ENCODE data around the gene C9orf153.

Gene C9orf153

DNA sequence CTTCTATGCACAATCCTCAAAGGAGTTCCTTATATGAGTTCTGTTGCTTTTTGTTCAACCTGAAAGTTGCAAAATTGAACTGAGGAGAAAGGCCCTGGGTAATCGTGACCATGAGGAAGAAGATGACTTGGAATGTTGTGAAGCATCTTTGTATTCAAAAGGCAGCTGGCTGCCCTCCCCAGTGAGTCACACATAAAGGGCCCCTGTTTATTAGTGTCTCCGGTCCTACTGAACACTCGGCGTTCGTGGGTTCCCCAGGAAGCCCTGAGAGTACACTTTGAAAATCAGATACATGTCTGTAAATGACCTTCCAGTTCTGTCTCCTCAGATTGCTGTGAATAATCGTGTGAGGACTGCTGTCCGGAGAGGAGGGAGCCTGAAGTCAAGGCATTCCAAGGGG is 73.6 kb downstream of the C9orf153 start:
- H3K4me3 ChIP-seq (ENCODE audit: low read depth in 1 of 2, low read length in 2 of 2): no peak overlapping the region
- no peaks in the 10 kb centered on the region for H3K27me3 ChIP-seq (ENCODE audit: low read depth, low read length)
- H3K36me3 ChIP-seq (ENCODE audit: control insufficient read depth in 1 of 2, insufficient read depth in 2 of 2, low read length in 2 of 2): no peaks in the 10 kb centered on the region
- H3K27ac ChIP-seq (ENCODE audit: low read length): no peak overlapping the region
- H3K9me3 ChIP-seq (ENCODE audit: control insufficient read depth in 1 of 2, low read length in 2 of 2): peaks cover 0 to 6% of the 10 kb centered on the region in 2 donors
- no peaks in the 10 kb centered on the region for H3K4me1 ChIP-seq (ENCODE audit: control insufficient read depth in 1 of 2, insufficient read depth in 2 of 2, low read length in 2 of 2)

DNA sequence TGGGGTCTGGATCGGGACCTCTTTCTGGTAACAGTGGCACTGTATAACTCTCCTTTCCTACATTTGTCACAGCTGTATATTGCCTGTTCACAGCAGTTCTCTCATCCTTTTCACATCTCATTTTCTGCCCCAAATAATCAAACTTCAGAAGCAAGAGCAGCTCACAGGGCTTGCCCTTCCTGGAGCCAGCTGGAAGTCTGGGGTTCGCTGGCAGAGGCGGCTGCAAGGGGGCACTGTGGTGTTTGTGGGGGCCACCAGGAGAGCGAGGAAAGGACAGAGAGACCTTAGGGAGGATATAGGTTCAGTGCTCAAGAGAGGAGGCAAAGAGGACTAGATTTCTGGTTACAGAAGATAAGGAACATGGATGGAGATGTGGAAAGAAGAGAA is 75.3 kb downstream of the C9orf153 start:
- Histone ChIP-seq H3K27me3 (ENCODE audit: low read depth, low read length) (no peaks in the 10 kb centered on the region), H3K36me3 (ENCODE audit: control insufficient read depth in 1 of 2, insufficient read depth in 2 of 2, low read length in 2 of 2) (no peaks in the 10 kb centered on the region), H3K4me3 (ENCODE audit: low read depth in 1 of 2, low read length in 2 of 2) (no peak overlapping the region), H3K4me1 (ENCODE audit: control insufficient read depth in 1 of 2, insufficient read depth in 2 of 2, low read length in 2 of 2) (no peaks in the 10 kb centered on the region), H3K9me3 (ENCODE audit: control insufficient read depth in 1 of 2, low read length in 2 of 2) (peaks cover 0 to 6% of the 10 kb centered on the region in 2 donors), H3K27ac (ENCODE audit: low read length) (no peak overlapping the region)

- H3K36me3 ChIP-seq (ENCODE audit: control insufficient read depth in 1 of 2, insufficient read depth in 2 of 2, low read length in 2 of 2): no peaks in the 10 kb centered on the region
- no peaks in the 10 kb centered on the region for H3K4me1 ChIP-seq (ENCODE audit: control insufficient read depth in 1 of 2, insufficient read depth in 2 of 2, low read length in 2 of 2)
- H3K27ac ChIP-seq (ENCODE audit: low read length): no peak overlapping the region
- H3K9me3 ChIP-seq (ENCODE audit: control insufficient read depth in 1 of 2, low read length in 2 of 2): peaks cover 0 to 6% of the 10 kb centered on the region in 2 donors
- H3K27me3 ChIP-seq (ENCODE audit: low read depth, low read length): no peaks in the 10 kb centered on the region
- H3K4me3 ChIP-seq (ENCODE audit: low read depth in 1 of 2, low read length in 2 of 2): no peak overlapping the region
These were observed 76.0 kb downstream of the C9orf153 start for GRCh38 chr9:86183229-86184137.

DNA sequence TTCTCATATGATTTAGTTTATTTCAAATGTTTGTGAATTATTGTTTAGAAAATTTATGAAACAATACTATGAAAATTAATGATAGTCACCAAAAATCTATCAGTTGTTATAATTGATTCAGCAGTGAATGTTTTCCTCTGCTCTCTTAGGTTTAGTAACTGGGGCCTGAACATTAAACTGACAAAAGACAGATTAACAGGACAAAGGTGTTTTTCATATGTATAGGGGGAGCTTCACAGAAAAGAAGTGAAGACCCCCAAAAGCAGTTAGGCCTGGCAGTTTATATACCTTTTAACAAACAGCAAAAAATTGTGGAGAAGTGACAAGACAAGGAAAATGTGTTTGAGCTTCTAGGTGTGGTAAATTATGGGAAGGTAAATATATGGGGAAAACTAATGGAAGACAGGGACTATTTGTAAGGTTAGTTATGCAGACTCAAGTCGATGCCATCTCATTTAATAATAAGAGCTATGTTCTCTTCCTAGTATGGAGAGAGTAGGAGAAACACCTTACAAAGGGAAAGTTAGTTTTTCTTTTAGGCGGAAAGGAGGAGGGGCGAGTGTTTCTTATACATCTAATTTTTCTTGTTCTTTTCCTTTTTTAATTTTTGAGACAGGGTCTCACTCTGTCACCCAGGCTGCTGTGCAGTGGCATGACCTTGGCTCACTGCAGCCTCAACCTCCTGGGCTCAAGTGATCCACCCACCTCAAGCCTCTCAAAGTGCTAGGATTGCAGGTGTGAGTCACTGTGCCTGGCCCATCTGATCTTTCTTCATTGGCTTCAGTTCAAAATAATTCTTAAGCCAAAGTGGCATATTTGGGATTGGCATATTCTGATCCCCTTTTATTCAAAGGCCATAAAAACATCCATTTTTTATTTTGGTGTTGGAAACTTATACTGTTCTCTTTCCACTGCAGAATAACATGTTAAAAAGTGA is 77.8 kb downstream of the C9orf153 start:
- H3K9me3 ChIP-seq (ENCODE audit: control insufficient read depth in 1 of 2, low read length in 2 of 2): peaks cover 0 to 3% of the 10 kb centered on the region in 2 donors
- no peak overlapping the region for H3K27ac ChIP-seq (ENCODE audit: low read length)
- no peaks in the 10 kb centered on the region for H3K4me1 ChIP-seq (ENCODE audit: control insufficient read depth in 1 of 2, insufficient read depth in 2 of 2, low read length in 2 of 2)
- no peaks in the 10 kb centered on the region for H3K27me3 ChIP-seq (ENCODE audit: low read depth, low read length)
- H3K4me3 ChIP-seq (ENCODE audit: low read depth in 1 of 2, low read length in 2 of 2): no peak overlapping the region
- H3K36me3 ChIP-seq (ENCODE audit: control insufficient read depth in 1 of 2, insufficient read depth in 2 of 2, low read length in 2 of 2): no peaks in the 10 kb centered on the region

DNA sequence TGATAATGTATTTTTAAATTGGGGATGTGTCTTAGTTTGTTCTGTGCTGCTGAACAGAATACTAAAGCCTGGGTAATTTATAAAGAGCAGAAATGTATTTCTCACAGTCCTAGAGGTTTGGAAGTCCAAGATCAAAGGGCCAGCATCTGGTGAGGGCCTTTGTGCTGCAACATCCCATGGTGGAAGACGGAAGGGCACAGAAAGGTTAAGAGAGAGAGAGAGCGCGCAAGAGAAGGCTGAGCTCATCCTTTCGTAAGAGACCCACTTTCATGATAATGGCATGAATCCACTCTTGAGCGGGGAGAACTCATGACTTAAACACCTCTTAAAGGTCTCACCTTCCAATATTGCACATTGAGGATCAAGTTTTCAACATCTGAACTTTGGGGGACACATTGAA is 81.0 kb downstream of the C9orf153 start:
- Histone ChIP-seq H3K9me3 (ENCODE audit: control insufficient read depth in 1 of 2, low read length in 2 of 2) (no peaks in the 10 kb centered on the region), H3K36me3 (ENCODE audit: control insufficient read depth in 1 of 2, insufficient read depth in 2 of 2, low read length in 2 of 2) (no peaks in the 10 kb centered on the region), H3K4me1 (ENCODE audit: control insufficient read depth in 1 of 2, insufficient read depth in 2 of 2, low read length in 2 of 2) (no peaks in the 10 kb centered on the region), H3K27ac (ENCODE audit: low read length) (no peak overlapping the region), H3K27me3 (ENCODE audit: low read depth, low read length) (no peaks in the 10 kb centered on the region), H3K4me3 (ENCODE audit: low read depth in 1 of 2, low read length in 2 of 2) (no peak overlapping the region)

- no peaks in the 10 kb centered on the region for H3K9me3 ChIP-seq (ENCODE audit: control insufficient read depth in 1 of 2, low read length in 2 of 2)
- H3K27me3 ChIP-seq (ENCODE audit: low read depth, low read length): no peaks in the 10 kb centered on the region
- no peak overlapping the region for H3K4me3 ChIP-seq (ENCODE audit: low read depth in 1 of 2, low read length in 2 of 2)
- no peak overlapping the region for H3K27ac ChIP-seq (ENCODE audit: low read length)
- no peaks in the 10 kb centered on the region for H3K36me3 ChIP-seq (ENCODE audit: control insufficient read depth in 1 of 2, insufficient read depth in 2 of 2, low read length in 2 of 2)
- H3K4me1 ChIP-seq (ENCODE audit: control insufficient read depth in 1 of 2, insufficient read depth in 2 of 2, low read length in 2 of 2): no peaks in the 10 kb centered on the region
These were observed 81.5 kb downstream of the C9orf153 start for GRCh38 chr9:86177995-86178394.

DNA sequence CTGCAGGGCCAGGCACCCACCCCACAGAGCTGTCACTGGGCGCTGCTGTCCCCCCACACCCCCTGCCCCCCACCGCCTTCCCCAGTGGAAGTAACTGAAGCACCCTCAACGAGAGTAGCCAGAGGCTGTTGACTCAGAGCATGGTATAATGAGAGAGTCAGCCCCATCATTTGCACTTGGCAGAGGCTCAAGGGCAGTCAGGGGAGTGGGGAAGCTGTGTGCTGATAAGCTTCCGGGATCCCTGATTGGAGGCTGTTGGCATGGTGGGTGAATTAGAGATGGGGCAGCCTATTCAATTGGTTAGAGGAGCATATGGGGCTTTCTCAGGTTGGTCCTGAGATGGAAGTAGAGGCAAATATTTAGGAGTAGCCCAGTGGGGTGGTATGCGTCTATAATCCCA is 83.0 kb downstream of the C9orf153 start:
- no peaks in the 10 kb centered on the region for H3K27me3 ChIP-seq (ENCODE audit: low read depth, low read length)
- H3K36me3 ChIP-seq (ENCODE audit: control insufficient read depth in 1 of 2, insufficient read depth in 2 of 2, low read length in 2 of 2): no peaks in the 10 kb centered on the region
- H3K9me3 ChIP-seq (ENCODE audit: control insufficient read depth in 1 of 2, low read length in 2 of 2): no peaks in the 10 kb centered on the region
- H3K4me1 ChIP-seq (ENCODE audit: control insufficient read depth in 1 of 2, insufficient read depth in 2 of 2, low read length in 2 of 2): no peaks in the 10 kb centered on the region
- H3K27ac ChIP-seq (ENCODE audit: low read length): no peak overlapping the region
- no peak overlapping the region for H3K4me3 ChIP-seq (ENCODE audit: low read depth in 1 of 2, low read length in 2 of 2)

- H3K4me3 ChIP-seq (ENCODE audit: low read depth in 1 of 2, low read length in 2 of 2): no peak overlapping the region
- no peaks in the 10 kb centered on the region for H3K4me1 ChIP-seq (ENCODE audit: control insufficient read depth in 1 of 2, insufficient read depth in 2 of 2, low read length in 2 of 2)
- no peak overlapping the region for H3K27ac ChIP-seq (ENCODE audit: low read length)
- H3K36me3 ChIP-seq (ENCODE audit: control insufficient read depth in 1 of 2, insufficient read depth in 2 of 2, low read length in 2 of 2): no peaks in the 10 kb centered on the region
- H3K27me3 ChIP-seq (ENCODE audit: low read depth, low read length): no peaks in the 10 kb centered on the region
- H3K9me3 ChIP-seq (ENCODE audit: control insufficient read depth in 1 of 2, low read length in 2 of 2): no peaks in the 10 kb centered on the region
These were observed 83.6 kb downstream of the C9orf153 start for GRCh38 chr9:86175743-86176456.

GRCh38 chr9:86175223-86175622 is 84.2 kb downstream of the C9orf153 start:
- Histone ChIP-seq H3K36me3 (ENCODE audit: control insufficient read depth in 1 of 2, insufficient read depth in 2 of 2, low read length in 2 of 2) (no peaks in the 10 kb centered on the region), H3K27ac (ENCODE audit: low read length) (no peak overlapping the region), H3K4me3 (ENCODE audit: low read depth in 1 of 2, low read length in 2 of 2) (no peak overlapping the region), H3K27me3 (ENCODE audit: low read depth, low read length) (no peaks in the 10 kb centered on the region), H3K9me3 (ENCODE audit: control insufficient read depth in 1 of 2, low read length in 2 of 2) (no peaks in the 10 kb centered on the region), H3K4me1 (ENCODE audit: control insufficient read depth in 1 of 2, insufficient read depth in 2 of 2, low read length in 2 of 2) (no peaks in the 10 kb centered on the region)
